C4-2B (cell line): ENCODE measurements around the gene SLC30A3.

Experiments used
- H3K27ac ChIP-seq: fragments of 450-650 bp; 2 replicates; pipeline ENCODE4 v1.5.1; 2017
- ZFX ChIP-seq: fragments of 450-650 bp; IDR thresholded peaks from 2 replicates; pipeline ENCODE4 v1.6.1; 2017
- TF ChIP-seq, protein P1 (sequence below): fragments of 450-650 bp; conservative IDR thresholded peaks from 2 replicates; pipeline ENCODE4 v1.5.1; 2017; ENCODE audit warnings: mild to moderate bottlenecking

Gene SLC30A3

DNA sequence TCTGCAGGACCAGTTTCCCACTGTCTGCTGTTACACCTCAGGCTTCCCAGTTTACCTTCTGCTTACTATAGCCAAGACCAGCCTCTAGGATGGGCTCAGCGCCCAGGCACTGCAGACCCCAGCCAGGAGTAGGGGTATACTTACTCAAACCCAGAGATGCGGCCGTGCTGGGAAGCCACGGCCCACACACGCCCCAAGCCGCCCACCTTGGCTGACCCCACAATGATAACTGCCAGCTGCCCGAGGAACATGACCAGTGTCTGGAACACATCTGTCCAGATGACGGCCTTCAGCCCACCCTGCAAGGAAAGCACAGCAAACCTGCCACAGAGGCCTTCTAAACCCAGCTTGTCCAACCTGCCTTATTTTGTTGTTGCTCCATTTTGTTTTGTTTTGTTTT is 57.6 kb downstream of the SLC30A3 start:
- no peak for TF ChIP-seq ZFX
- TF ChIP-seq, protein P1, sequence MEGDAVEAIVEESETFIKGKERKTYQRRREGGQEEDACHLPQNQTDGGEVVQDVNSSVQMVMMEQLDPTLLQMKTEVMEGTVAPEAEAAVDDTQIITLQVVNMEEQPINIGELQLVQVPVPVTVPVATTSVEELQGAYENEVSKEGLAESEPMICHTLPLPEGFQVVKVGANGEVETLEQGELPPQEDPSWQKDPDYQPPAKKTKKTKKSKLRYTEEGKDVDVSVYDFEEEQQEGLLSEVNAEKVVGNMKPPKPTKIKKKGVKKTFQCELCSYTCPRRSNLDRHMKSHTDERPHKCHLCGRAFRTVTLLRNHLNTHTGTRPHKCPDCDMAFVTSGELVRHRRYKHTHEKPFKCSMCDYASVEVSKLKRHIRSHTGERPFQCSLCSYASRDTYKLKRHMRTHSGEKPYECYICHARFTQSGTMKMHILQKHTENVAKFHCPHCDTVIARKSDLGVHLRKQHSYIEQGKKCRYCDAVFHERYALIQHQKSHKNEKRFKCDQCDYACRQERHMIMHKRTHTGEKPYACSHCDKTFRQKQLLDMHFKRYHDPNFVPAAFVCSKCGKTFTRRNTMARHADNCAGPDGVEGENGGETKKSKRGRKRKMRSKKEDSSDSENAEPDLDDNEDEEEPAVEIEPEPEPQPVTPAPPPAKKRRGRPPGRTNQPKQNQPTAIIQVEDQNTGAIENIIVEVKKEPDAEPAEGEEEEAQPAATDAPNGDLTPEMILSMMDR, result no peak
- no peak overlapping the region for H3K27ac ChIP-seq

DNA sequence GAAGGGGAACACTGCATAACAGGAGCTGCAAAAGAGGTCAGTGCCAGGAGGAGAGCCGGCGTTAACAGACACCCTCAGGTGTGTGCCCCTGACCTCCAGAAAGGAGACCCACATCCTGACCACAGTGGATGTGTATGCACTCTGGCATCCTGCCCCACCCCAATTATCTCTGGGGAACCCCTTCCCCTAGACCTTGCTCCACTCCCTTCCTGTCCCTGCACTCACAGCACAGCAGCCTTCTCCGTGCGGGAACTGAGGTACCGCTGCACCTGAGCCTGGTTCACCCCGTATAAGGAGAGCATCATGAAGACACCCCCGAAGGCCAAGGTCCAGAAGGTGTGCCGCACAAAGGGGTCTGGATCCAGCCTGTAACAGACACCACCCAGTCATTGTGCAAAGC is 58.3 kb downstream of the SLC30A3 start:
- TF ChIP-seq ZFX, result no peak
- TF ChIP-seq, protein P1, result no peak
- H3K27ac ChIP-seq, result no peak overlapping the region

DNA sequence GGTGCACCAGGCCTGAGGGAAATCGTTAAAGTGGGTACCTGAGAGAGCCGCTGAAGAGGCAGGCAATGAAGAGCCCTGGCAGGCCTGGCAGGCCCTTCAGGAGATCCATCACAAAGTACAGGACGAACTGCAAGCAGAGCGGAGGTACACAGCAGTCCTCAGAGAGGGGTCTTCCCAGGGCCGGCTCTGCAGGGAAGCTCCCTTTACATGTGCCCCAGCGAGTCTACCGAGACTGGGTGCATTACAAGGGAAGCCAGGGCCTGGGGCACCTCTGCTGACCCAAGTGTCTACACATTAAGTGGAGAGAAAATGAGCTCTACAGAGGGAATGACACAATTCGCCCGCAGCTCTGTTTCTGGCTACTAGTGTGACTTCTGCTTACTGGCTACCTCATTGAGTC is 59.1 kb downstream of the SLC30A3 start:
- H3K27ac ChIP-seq, result no peak overlapping the region
- TF ChIP-seq, protein P1, result no peak
- TF ChIP-seq ZFX, result no peak
